Tibial nerve (tissue), 3 donors: ENCODE results near the gene KIN.

ENCODE experiments used
- POLR2A ChIP-seq, 2 donors: fragments of 450-650 bp; IDR thresholded peaks; one replicate each; pipeline ENCODE4 v1.6.1; 2017; ENCODE audit warnings: antibody characterized with exemption in 2 of 2, mild to moderate bottlenecking in 2 of 2, moderate library complexity in 2 of 2
- TF ChIP-seq, protein P1 (sequence below), 5 experiments: fragments of 200-600 bp in 3 of 5; fragments of 450-650 bp in 2 of 5; sonication (generic) in 3 of 5; IDR thresholded peaks; one replicate each; pipeline ENCODE4 v1.5.1; 2016 to 2019; ENCODE audit warnings: antibody characterized with exemption in 5 of 5, mild to moderate bottlenecking in 3 of 5, moderate library complexity in 2 of 5

DNA sequence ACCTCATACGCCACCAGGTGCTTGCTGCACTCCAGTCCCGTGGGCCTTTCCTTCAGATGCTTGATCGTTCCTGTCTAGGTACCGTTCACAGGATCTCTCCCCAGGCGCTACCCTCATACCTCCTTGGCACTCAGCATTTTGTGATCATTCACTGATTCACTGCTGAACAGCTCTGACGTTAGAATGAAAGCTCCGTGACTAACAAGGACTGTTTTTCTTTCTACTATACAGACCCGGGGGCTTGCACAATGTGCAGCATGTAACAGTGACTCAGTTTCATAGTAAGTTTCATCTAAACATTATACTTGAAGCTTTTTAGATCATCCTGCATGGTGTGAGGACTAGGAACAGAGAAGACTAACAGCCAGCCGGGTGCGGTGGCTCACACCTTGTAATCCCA lies 20.6 kb downstream of the KIN start:
- TF ChIP-seq, protein P1, sequence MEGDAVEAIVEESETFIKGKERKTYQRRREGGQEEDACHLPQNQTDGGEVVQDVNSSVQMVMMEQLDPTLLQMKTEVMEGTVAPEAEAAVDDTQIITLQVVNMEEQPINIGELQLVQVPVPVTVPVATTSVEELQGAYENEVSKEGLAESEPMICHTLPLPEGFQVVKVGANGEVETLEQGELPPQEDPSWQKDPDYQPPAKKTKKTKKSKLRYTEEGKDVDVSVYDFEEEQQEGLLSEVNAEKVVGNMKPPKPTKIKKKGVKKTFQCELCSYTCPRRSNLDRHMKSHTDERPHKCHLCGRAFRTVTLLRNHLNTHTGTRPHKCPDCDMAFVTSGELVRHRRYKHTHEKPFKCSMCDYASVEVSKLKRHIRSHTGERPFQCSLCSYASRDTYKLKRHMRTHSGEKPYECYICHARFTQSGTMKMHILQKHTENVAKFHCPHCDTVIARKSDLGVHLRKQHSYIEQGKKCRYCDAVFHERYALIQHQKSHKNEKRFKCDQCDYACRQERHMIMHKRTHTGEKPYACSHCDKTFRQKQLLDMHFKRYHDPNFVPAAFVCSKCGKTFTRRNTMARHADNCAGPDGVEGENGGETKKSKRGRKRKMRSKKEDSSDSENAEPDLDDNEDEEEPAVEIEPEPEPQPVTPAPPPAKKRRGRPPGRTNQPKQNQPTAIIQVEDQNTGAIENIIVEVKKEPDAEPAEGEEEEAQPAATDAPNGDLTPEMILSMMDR (IDR thresholded peaks at IDR 0.05) = no peak
- TF ChIP-seq POLR2A (IDR thresholded peaks at IDR 0.05) = no peak
